LNCaP clone FGC (cell line): Measurements from ENCODE around the gene RNU2-63P.

ENCODE experiments used
- DNase-seq: peaks from one replicate; pipeline ENCODE4 v3.0.0-alpha.2; 2011; ENCODE audit warnings: low read depth
- H3K4me3 ChIP-seq: 2 replicates; pipeline ENCODE4 v1.5.1; 2011; ENCODE audit warnings: mild to moderate bottlenecking, low read depth, low read length, control low read depth
- CTCF ChIP-seq: IDR thresholded peaks from 2 replicates; pipeline ENCODE4 v1.5.1; 2012; ENCODE audit warnings: mild to moderate bottlenecking; ENCODE audit not compliant: control insufficient read depth, insufficient read depth; ENCODE audit errors: extremely low read depth

The RNU2-63P gene

GRCh38 chr2:88055371-88056128 is 39.2 kb upstream of the RNU2-63P start, which contains the start of gene KRCC1:
TSS of gene KRCC1 (minus strand) at chr2:88055783. CDS start at chr2:88028563, 27,220 bp downstream.
- peak within 1 kb of the TSS; percentile 86 for H3K4me3 ChIP-seq
- DNase-seq, result peak; percentile 88
- no peak for TF ChIP-seq CTCF

- no peak for DNase-seq
- no peak for TF ChIP-seq CTCF
- H3K4me3 ChIP-seq, result peak overlapping the region; percentile 86
Measured at GRCh38 chr2:88054782-88055370, 38.5 kb upstream of the RNU2-63P start.

GRCh38 chr2:88053934-88054781 is 37.8 kb upstream of the RNU2-63P start:
- H3K4me3 ChIP-seq, result peak overlapping the region; percentile 86
- DNase-seq, result no peak
- TF ChIP-seq CTCF, result no peak

GRCh38 chr2:88053296-88053695 is 36.9 kb upstream of the RNU2-63P start:
- no peak for TF ChIP-seq CTCF
- DNase-seq, result no peak
- no peak overlapping the region for H3K4me3 ChIP-seq

- DNase-seq, result no peak
- TF ChIP-seq CTCF, result no peak
- H3K4me3 ChIP-seq, result no peak overlapping the region
Measured at GRCh38 chr2:88051792-88052191, 35.4 kb upstream of the RNU2-63P start.

GRCh38 chr2:88049622-88050021 is 33.3 kb upstream of the RNU2-63P start:
- DNase-seq, result no peak
- no peak for TF ChIP-seq CTCF
- no peak overlapping the region for H3K4me3 ChIP-seq
